ENCODE measurements around the gene SREBF2. TPM values are rescaled to one million over a fixed set of nuclear protein-coding genes. Genes with fewer than 3 reads are reported as not detected.

SREBF2 gene
- total RNA-seq, 1 experiment from 2014 or later: 129 TPM

- no TSS peak for BruUV-seq (replicated peaks)
- Histone ChIP-seq H3K79me2 (ENCODE audit: insufficient read depth, low read length) (peaks cover 31% of the 10 kb centered on the region; the same call in 1 of the 2 replicates), H3K4me3 (replicated peaks in 1 of 2; ENCODE audit: low read depth in 1 of 2, low read length in 2 of 2) (no peak overlapping the region), H3K27me3 (ENCODE audit: insufficient read depth, low read length) (no peaks in the 10 kb centered on the region), H4K20me1 (ENCODE audit: insufficient read depth) (peaks cover 5% of the 10 kb centered on the region; the same call in 1 of the 2 replicates), H2AFZ (ENCODE audit: low read depth, low read length, poor library complexity, severe bottlenecking) (no peak overlapping the region), H3K9ac (ENCODE audit: low read length) (no peak overlapping the region), H3K9me2 (ENCODE audit: insufficient read depth) (no peaks in the 10 kb centered on the region), H3K9me3 (ENCODE audit: control insufficient read depth in 1 of 2, insufficient read depth in 1 of 2, low read depth in 1 of 2, low read length in 2 of 2) (no peaks in the 10 kb centered on the region), H3K27ac (ENCODE audit: low read depth, low read length) (no peak overlapping the region), H3K4me1 (ENCODE audit: control insufficient read depth in 1 of 2, insufficient read depth in 2 of 2, low read length in 2 of 2) (0 out of 4 replicates have a peak, but pooled peaks cover 0 to 5% of the 10 kb centered on the region in 2 experiments), H3K36me3 (ENCODE audit: control insufficient read depth in 1 of 2, insufficient read depth in 2 of 2, low read length in 2 of 2) (peaks cover 4 to 40% of the 10 kb centered on the region in 2 experiments; a peak in 3 of 4 replicates), H3K4me2 (ENCODE audit: low read length) (no peak overlapping the region)
- ChIA-PET CTCF (no interaction called here), RAD21 (ENCODE audit: low non-redundant PET in 1 of 2, low total read pairs in 2 of 2, uncharacterized antibody in 2 of 2, unreplicated experiment in 2 of 2) (no interaction called here), POLR2A (no interaction called here)
- DNase-seq (ENCODE audit: low read depth, low spot score) (no peak), ATAC-seq (no peak)
- intact Hi-C loops (cut with micrococcal nuclease): no loop called here
- TF ChIP-seq RAD21 (IDR thresholded peaks at IDR 0.05; ENCODE audit: low read depth): no peak
- TF ChIP-seq CEBPB (IDR thresholded peaks at IDR 0.05; ENCODE audit: low read depth): no peak
- TF ChIP-seq CBX3 (IDR thresholded peaks at IDR 0.05; ENCODE audit: low read depth): no peak
- TF ChIP-seq, protein P1, sequence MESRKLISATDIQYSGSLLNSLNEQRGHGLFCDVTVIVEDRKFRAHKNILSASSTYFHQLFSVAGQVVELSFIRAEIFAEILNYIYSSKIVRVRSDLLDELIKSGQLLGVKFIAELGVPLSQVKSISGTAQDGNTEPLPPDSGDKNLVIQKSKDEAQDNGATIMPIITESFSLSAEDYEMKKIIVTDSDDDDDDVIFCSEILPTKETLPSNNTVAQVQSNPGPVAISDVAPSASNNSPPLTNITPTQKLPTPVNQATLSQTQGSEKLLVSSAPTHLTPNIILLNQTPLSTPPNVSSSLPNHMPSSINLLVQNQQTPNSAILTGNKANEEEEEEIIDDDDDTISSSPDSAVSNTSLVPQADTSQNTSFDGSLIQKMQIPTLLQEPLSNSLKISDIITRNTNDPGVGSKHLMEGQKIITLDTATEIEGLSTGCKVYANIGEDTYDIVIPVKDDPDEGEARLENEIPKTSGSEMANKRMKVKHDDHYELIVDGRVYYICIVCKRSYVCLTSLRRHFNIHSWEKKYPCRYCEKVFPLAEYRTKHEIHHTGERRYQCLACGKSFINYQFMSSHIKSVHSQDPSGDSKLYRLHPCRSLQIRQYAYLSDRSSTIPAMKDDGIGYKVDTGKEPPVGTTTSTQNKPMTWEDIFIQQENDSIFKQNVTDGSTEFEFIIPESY (IDR thresholded peaks at IDR 0.05; ENCODE audit: extremely low read depth, insufficient replicate concordance, low read length): no peak
- TF ChIP-seq SIN3A (IDR thresholded peaks at IDR 0.05; ENCODE audit: low read depth): no peak
- TF ChIP-seq, protein P2, sequence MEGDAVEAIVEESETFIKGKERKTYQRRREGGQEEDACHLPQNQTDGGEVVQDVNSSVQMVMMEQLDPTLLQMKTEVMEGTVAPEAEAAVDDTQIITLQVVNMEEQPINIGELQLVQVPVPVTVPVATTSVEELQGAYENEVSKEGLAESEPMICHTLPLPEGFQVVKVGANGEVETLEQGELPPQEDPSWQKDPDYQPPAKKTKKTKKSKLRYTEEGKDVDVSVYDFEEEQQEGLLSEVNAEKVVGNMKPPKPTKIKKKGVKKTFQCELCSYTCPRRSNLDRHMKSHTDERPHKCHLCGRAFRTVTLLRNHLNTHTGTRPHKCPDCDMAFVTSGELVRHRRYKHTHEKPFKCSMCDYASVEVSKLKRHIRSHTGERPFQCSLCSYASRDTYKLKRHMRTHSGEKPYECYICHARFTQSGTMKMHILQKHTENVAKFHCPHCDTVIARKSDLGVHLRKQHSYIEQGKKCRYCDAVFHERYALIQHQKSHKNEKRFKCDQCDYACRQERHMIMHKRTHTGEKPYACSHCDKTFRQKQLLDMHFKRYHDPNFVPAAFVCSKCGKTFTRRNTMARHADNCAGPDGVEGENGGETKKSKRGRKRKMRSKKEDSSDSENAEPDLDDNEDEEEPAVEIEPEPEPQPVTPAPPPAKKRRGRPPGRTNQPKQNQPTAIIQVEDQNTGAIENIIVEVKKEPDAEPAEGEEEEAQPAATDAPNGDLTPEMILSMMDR (IDR thresholded peaks at IDR 0.05 in 2 of 3, conservative IDR thresholded peaks at IDR 0.05 in 1 of 3; ENCODE audit: borderline replicate concordance in 1 of 3, insufficient read depth in 1 of 3, low read depth in 2 of 3, low read length in 2 of 3): no peak
- TF ChIP-seq POLR2A (IDR thresholded peaks at IDR 0.05; ENCODE audit: borderline replicate concordance, extremely low read depth, insufficient read depth, insufficient read length): no peak
- TF ChIP-seq SRF (IDR thresholded peaks at IDR 0.05; ENCODE audit: low read depth): no peak
- no peak for TF ChIP-seq EZH2phosphoT487 (IDR thresholded peaks at IDR 0.05; ENCODE audit: borderline replicate concordance)
- no peak for TF ChIP-seq MAX (IDR thresholded peaks at IDR 0.05)
- TF ChIP-seq EGR1 (IDR thresholded peaks at IDR 0.05; ENCODE audit: low read depth): no peak
- no peak for TF ChIP-seq ZNF274 (IDR thresholded peaks at IDR 0.05; ENCODE audit: low read depth, low read length)
- TF ChIP-seq FOSL1 (IDR thresholded peaks at IDR 0.05; ENCODE audit: low read depth): no peak
These were observed 103.9 kb downstream of the SREBF2 start for GRCh38 chr22:41936894-41937169.
